Panc1 (cell line): Measurements from ENCODE around the gene TAF13. TPM values are rescaled to one million over a fixed set of nuclear protein-coding genes. Genes with fewer than 3 reads are reported as not detected.
A peak's percentile ranks its signal among the peaks of the same experiment; 100 is the strongest.
"Not testable (repeated sequence)": the region's sequence is repeated elsewhere in the genome, so short reads cannot be mapped to it uniquely, and the experiment has no call there.

Experiments used
- ATAC-seq: fragments of 200-7000 bp; cut with Tn5 transposase; 2 replicates; pipeline ENCODE4 v1.9.1; 2020; ENCODE audit warnings: mild to moderate bottlenecking, moderate library complexity
- BruUV-seq: library from RNA; stranded (reverse); fragments of 400-500 nt; replicated peaks from 2 replicates; lab custom pipeline; 2021; lab: Mats Ljungman, UMichigan
- CTCF ChIA-PET: fragments of 300-600 bp; sonication (Branson Sonifier 250); formaldehyde crosslinking; loops from one replicate; lab custom pipeline; 2022; ENCODE audit warnings: antibody characterized with exemption; lab: Charles Lee
- POLR2A ChIA-PET: fragments of 300-600 bp; sonication (Branson Sonifier 250); formaldehyde crosslinking; loops from one replicate; lab custom pipeline; 2022; ENCODE audit warnings: antibody characterized with exemption; lab: Charles Lee
- DNase-seq: peaks from one replicate; pipeline ENCODE4 v3.0.0-alpha.2; 2010; ENCODE audit warnings: low read depth, low spot score
- H3K27ac ChIP-seq: 2 replicates; pipeline ENCODE4 v1.5.1; 2011; ENCODE audit warnings: mild to moderate bottlenecking, low read length, inconsistent platforms
- H3K27me3 ChIP-seq: fragments of 200-500 bp; sonication (Bioruptor generic); 2 replicates; pipeline ENCODE4 v1.6.0; 2014; ENCODE audit warnings: low read length, inconsistent platforms; ENCODE audit not compliant: control insufficient read depth, insufficient read depth
- H3K36me3 ChIP-seq: fragments of 200-500 bp; sonication (Bioruptor generic); 2 replicates; pipeline ENCODE4 v1.5.1; 2014; ENCODE audit warnings: inconsistent platforms, mild to moderate bottlenecking, low read length, moderate library complexity; ENCODE audit not compliant: control insufficient read depth, insufficient read depth
- H3K4me1 ChIP-seq: 2 replicates; pipeline ENCODE4 v1.5.1; 2011; ENCODE audit warnings: inconsistent platforms, mild to moderate bottlenecking, low read length, moderate library complexity; ENCODE audit not compliant: control insufficient read depth, insufficient read depth
- H3K4me3 ChIP-seq, 2 experiments: 2 replicates each; pipeline ENCODE4 v1.5.1; 2011 to 2012; ENCODE audit warnings: low read depth in 2 of 2, low read length in 2 of 2, mild to moderate bottlenecking in 2 of 2, inconsistent platforms in 1 of 2, moderate library complexity in 1 of 2
- H3K9me3 ChIP-seq: fragments of 200-500 bp; sonication (Bioruptor generic); 2 replicates; pipeline ENCODE4 v1.5.1; 2014; ENCODE audit warnings: low read depth, mild to moderate bottlenecking, inconsistent platforms, low read length, moderate library complexity; ENCODE audit not compliant: control insufficient read depth, insufficient read depth
- POLR2AphosphoS5 ChIP-seq: IDR thresholded peaks from 2 replicates; pipeline ENCODE4 v1.6.1; 2012; ENCODE audit warnings: mild to moderate bottlenecking, low read depth, low read length, moderate library complexity
- SIN3A ChIP-seq: IDR thresholded peaks from 2 replicates; pipeline ENCODE4 v1.6.1; 2012; ENCODE audit warnings: low read depth, mild to moderate bottlenecking, low read length, moderate library complexity, borderline replicate concordance; ENCODE audit not compliant: insufficient read depth
- TCF7L2 ChIP-seq: IDR thresholded peaks from 2 replicates; pipeline ENCODE4 v1.6.1; 2011; ENCODE audit warnings: mild to moderate bottlenecking, low read depth, low read length, inconsistent platforms
- in situ Hi-C: cut with HindIII; loops from 2 replicates; pipeline ENCODE4 v1.10.0; 2016; ENCODE audit warnings: low sequenced_read_pairs, low pct_unique_long_range_greater_than_20kb
- intact Hi-C: fragments of 100-400 bp; cut with micrococcal nuclease; formaldehyde crosslinking; loops from one replicate; pipeline ENCODE4 v1.10.0; 2022; ENCODE audit not compliant: unreplicated experiment
- total RNA-seq: library from RNA; stranded (reverse); gene quantifications from one replicate; pipeline ENCODE4 v1.2.1, GENCODE V29; 2021; ENCODE audit not compliant: unreplicated experiment
- TF ChIP-seq, protein P1 (sequence below): fragments of 450-650 bp; IDR thresholded peaks from 2 replicates; pipeline ENCODE4 v1.5.1; 2017; ENCODE audit warnings: mild to moderate bottlenecking
- TF ChIP-seq, protein P2 (sequence below), 2 experiments: IDR thresholded peaks; 2 replicates each; pipeline ENCODE4 v1.6.1; 2011 to 2012; ENCODE audit warnings: low read depth in 2 of 2, control low read depth in 1 of 2, low read length in 1 of 2, mild to moderate bottlenecking in 1 of 2, moderate library complexity in 1 of 2; ENCODE audit not compliant: insufficient read depth in 1 of 2

Gene TAF13
- total RNA-seq, 1 experiment from 2014 or later, result 28.9 TPM

DNA sequence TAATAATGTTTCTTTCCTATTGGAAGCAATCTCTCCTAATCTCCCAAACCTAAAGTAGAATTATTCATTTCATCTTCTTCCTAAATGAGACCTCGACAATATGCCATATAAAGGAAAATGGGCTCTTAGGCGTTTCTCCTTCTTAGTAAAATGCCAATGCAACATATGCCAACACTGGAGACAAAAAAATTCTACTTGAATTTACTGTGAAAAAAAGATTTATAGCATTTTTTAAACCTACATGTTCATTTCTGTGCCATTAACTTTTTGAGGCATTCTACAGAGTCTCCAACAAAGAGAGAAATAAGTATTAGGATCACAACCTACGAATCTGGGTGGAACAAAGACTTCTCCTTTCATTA is 35.2 kb downstream of the TAF13 start:
- Histone ChIP-seq H3K27ac (peak overlapping the region; percentile 63; the same call in 1 of the 2 replicates), H3K4me3 (peak overlapping the region; percentile 86 to 87), H3K4me1 (no peaks in the 10 kb centered on the region), H3K36me3 (no peaks in the 10 kb centered on the region; the same call in 1 of the 2 replicates), H3K27me3 (no peaks in the 10 kb centered on the region), H3K9me3 (no peaks in the 10 kb centered on the region)
- ATAC-seq, result no peak
- in situ Hi-C loops, result no loop called here
- BruUV-seq, result TSS peak; percentile 93
- intact Hi-C loops, result no loop called here
- POLR2A ChIA-PET, result interaction anchor here (0.6 to 0.7 kb wide), 2 partner anchors 34 to 1799 kb away, joined by 7 to 10 read pairs; no protein-coding TSS in a partner anchor
- no peak for TF ChIP-seq SIN3A
- TF ChIP-seq, protein P1, sequence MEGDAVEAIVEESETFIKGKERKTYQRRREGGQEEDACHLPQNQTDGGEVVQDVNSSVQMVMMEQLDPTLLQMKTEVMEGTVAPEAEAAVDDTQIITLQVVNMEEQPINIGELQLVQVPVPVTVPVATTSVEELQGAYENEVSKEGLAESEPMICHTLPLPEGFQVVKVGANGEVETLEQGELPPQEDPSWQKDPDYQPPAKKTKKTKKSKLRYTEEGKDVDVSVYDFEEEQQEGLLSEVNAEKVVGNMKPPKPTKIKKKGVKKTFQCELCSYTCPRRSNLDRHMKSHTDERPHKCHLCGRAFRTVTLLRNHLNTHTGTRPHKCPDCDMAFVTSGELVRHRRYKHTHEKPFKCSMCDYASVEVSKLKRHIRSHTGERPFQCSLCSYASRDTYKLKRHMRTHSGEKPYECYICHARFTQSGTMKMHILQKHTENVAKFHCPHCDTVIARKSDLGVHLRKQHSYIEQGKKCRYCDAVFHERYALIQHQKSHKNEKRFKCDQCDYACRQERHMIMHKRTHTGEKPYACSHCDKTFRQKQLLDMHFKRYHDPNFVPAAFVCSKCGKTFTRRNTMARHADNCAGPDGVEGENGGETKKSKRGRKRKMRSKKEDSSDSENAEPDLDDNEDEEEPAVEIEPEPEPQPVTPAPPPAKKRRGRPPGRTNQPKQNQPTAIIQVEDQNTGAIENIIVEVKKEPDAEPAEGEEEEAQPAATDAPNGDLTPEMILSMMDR, result no peak
- no peak for TF ChIP-seq POLR2AphosphoS5
- TF ChIP-seq, protein P2, sequence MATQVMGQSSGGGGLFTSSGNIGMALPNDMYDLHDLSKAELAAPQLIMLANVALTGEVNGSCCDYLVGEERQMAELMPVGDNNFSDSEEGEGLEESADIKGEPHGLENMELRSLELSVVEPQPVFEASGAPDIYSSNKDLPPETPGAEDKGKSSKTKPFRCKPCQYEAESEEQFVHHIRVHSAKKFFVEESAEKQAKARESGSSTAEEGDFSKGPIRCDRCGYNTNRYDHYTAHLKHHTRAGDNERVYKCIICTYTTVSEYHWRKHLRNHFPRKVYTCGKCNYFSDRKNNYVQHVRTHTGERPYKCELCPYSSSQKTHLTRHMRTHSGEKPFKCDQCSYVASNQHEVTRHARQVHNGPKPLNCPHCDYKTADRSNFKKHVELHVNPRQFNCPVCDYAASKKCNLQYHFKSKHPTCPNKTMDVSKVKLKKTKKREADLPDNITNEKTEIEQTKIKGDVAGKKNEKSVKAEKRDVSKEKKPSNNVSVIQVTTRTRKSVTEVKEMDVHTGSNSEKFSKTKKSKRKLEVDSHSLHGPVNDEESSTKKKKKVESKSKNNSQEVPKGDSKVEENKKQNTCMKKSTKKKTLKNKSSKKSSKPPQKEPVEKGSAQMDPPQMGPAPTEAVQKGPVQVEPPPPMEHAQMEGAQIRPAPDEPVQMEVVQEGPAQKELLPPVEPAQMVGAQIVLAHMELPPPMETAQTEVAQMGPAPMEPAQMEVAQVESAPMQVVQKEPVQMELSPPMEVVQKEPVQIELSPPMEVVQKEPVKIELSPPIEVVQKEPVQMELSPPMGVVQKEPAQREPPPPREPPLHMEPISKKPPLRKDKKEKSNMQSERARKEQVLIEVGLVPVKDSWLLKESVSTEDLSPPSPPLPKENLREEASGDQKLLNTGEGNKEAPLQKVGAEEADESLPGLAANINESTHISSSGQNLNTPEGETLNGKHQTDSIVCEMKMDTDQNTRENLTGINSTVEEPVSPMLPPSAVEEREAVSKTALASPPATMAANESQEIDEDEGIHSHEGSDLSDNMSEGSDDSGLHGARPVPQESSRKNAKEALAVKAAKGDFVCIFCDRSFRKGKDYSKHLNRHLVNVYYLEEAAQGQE (IDR thresholded peaks at IDR 0.05; ENCODE audit: insufficient read depth in 1 of 2, low read depth in 2 of 2, low read length in 1 of 2), result no peak
- TF ChIP-seq TCF7L2, result no peak
- no peak for DNase-seq
- CTCF ChIA-PET, result no interaction called here

DNA sequence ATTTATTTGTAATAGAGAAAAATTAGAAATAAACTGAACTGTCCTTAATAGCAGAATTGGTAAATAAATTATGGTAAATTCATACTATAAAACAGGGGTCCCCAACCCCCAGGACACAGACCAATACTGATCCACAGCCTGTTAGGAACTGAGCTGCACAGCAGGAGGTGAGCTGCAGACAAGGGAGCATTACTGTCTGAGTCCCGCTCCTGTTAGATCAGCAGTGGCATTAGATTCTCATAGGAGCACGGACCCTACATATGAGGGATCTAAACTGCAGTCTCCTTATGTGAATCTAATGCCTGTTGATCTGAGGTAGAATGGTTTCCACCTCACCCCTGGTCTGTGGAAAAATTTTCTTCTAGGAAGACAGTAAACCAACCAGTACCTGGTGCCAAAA is 41.4 kb downstream of the TAF13 start:
- no peak overlapping the region for H3K4me3 ChIP-seq
- no peaks in the 10 kb centered on the region for H3K9me3 ChIP-seq
- no peak overlapping the region for H3K27ac ChIP-seq
- H3K36me3 ChIP-seq, result no peaks in the 10 kb centered on the region
- intact Hi-C loops, result no loop called here
- CTCF ChIA-PET, result no interaction called here
- no peak for ATAC-seq
- no peaks in the 10 kb centered on the region for H3K4me1 ChIP-seq
- H3K27me3 ChIP-seq, result no peaks in the 10 kb centered on the region
- POLR2A ChIA-PET, result no interaction called here
- TF ChIP-seq, protein P2 (IDR thresholded peaks at IDR 0.05; ENCODE audit: insufficient read depth in 1 of 2, low read depth in 2 of 2, low read length in 1 of 2), result no peak
- TF ChIP-seq TCF7L2 (no peak), SIN3A (no peak), POLR2AphosphoS5 (no peak)
- TF ChIP-seq, protein P1, result no peak
- in situ Hi-C loops, result no loop called here
- BruUV-seq, result no TSS peak
- no peak for DNase-seq

DNA sequence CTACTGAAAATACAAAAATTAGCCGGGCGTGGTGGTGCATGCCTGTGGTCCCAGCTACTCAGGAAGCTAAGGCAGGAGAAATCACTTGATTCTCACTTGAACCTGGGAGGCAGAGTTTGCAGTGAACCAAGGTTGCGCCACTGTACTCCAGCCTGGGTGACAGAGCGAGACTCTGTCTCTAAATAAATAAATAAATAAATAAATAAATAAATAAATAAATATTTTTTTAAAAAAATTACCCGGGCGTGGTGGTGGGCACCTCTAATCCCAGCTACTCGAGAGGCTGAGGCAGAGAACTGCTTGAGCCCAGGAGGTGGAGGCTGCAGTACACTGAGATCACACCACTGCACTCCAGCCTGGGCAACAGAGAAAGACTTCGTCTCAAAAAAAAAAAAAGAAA is 46.3 kb downstream of the TAF13 start:
- intact Hi-C loops, H3K27me3 ChIP-seq, CTCF ChIA-PET, H3K4me1 ChIP-seq, in situ Hi-C loops, POLR2A ChIA-PET, DNase-seq, BruUV-seq, ATAC-seq, H3K4me3 ChIP-seq, H3K36me3 ChIP-seq, H3K9me3 ChIP-seq, H3K27ac ChIP-seq: not testable (repeated sequence)
